H1 (cell line): ENCODE results near the gene GNG7. TPM values are rescaled to one million over a fixed set of nuclear protein-coding genes. Genes with fewer than 3 reads are reported as not detected.
A peak's percentile ranks its signal among the peaks of the same experiment; 100 is the strongest.

Source experiments
- ATF2 ChIP-seq: IDR thresholded peaks from 2 replicates; pipeline ENCODE4 v1.6.1; 2012; ENCODE audit warnings: low read length, inconsistent platforms
- CBX8 ChIP-seq: fragments of 300-800, 300-1000 bp; sonication (generic); IDR thresholded peaks from 2 replicates; pipeline ENCODE4 v1.7.1; 2016; ENCODE audit warnings: low read depth, low read length, borderline replicate concordance
- CHD7 ChIP-seq: fragments of 300-600 bp; sonication (generic); IDR thresholded peaks from 2 replicates; pipeline ENCODE4 v1.7.1; 2012; ENCODE audit warnings: low read length, moderate library complexity, mild to moderate bottlenecking, inconsistent platforms; ENCODE audit not compliant: insufficient replicate concordance
- EZH2 ChIP-seq: fragments of 200-600 bp; sonication (generic); IDR thresholded peaks from 2 replicates; pipeline ENCODE4 v1.7.1; 2012; ENCODE audit warnings: low read depth, mild to moderate bottlenecking, moderate library complexity, low read length, inconsistent platforms; ENCODE audit not compliant: severe bottlenecking
- RXRA ChIP-seq: IDR thresholded peaks from 2 replicates; pipeline ENCODE4 v1.6.1; 2011; ENCODE audit warnings: low read depth, mild to moderate bottlenecking, low read length, moderate library complexity; ENCODE audit not compliant: insufficient read depth
- SP4 ChIP-seq: IDR thresholded peaks from 2 replicates; pipeline ENCODE4 v1.6.1; 2012; ENCODE audit warnings: low read length, inconsistent platforms
- TAF7 ChIP-seq: optimal IDR thresholded peaks from 2 replicates; pipeline ENCODE3; 2011; ENCODE audit warnings: low read depth, mild to moderate bottlenecking, inconsistent platforms, low read length, moderate library complexity, borderline replicate concordance
- polyA plus RNA-seq, 7 experiments: library from polyadenylated mRNA; depleted of rRNA in 3 of 7; stranded (reverse) in 5 of 7; unstranded in 2 of 7; fragments of >200 nt in 5 of 7; fragments of 200-250 nt in 2 of 7; gene quantifications; 1 replicate in 5 of 7; 2 replicates in 1 of 7; 4 replicates in 1 of 7; pipeline versions ENCODE4 v1.2.1 to v1.2.3, GENCODE V29; 2011 to 2013; ENCODE audit warnings: missing spikeins in 2 of 7, mixed read lengths in 2 of 7
- total RNA-seq: library from RNA; stranded (reverse); fragmentation: NEBNext Ultra II Directional; extraction: Animal tissue kit (Norgen Biotek cat#: 25700); gene quantifications from 2 replicates; pipeline ENCODE4 v1.2.1, GENCODE V29; 2021

Gene GNG7
- total and polyA plus RNA-seq, 2 of the 8 experiments (the other 6 are each of a cell fraction or from before 2014, with no cell fraction given): 2.8 to 7.8 TPM

GRCh38 chr19:2462635-2463421 lies 239.7 kb downstream of the GNG7 start (continued):
- TF ChIP-seq ATF2 (peak; percentile 96), EZH2 (no peak), TAF7 (peak; percentile 78), SP4 (peak; percentile 90; the same call in 1 of the 2 replicates), CBX8 (no peak), CHD7 (peak; percentile 42), RXRA (peak; percentile 83; the same call in 1 of the 2 replicates)
